Measurements from ENCODE around the gene NHEJ1.

- no peak for TF ChIP-seq CTCF (IDR thresholded peaks at IDR 0.05)
- no peak for TF ChIP-seq POLR2A (IDR thresholded peaks at IDR 0.05)
- TF ChIP-seq POLR2AphosphoS5 (IDR thresholded peaks at IDR 0.05) = no peak
Observed at GRCh38 chr2:219174801-219175200, 14.2 kb upstream of the NHEJ1 start.
